Peyer's patch (tissue), 4 donors: ENCODE results near the gene HOTAIR. TPM values are rescaled to one million over a fixed set of nuclear protein-coding genes. Genes with fewer than 3 reads are reported as not detected.

Experiments
- DNase-seq, 3 donors: peaks; one replicate each; pipeline ENCODE4 v3.0.0-alpha.2; 2017 to 2019
- H3K27ac ChIP-seq, 4 donors: fragments of 200-600 bp; sonication (generic); one replicate each; pipeline ENCODE4 v1.5.1; 2016 to 2019
- H3K27me3 ChIP-seq, 2 donors: fragments of 200-600 bp; sonication (generic); one replicate each; pipeline ENCODE4 v1.5.1; 2019
- H3K36me3 ChIP-seq, 3 donors: fragments of 200-600 bp; sonication (generic); one replicate each; pipeline ENCODE4 v1.5.1; 2016 to 2019
- H3K4me1 ChIP-seq, 4 donors: fragments of 200-600 bp; sonication (generic); one replicate each; pipeline ENCODE4 v1.5.1; 2016 to 2019
- H3K4me3 ChIP-seq, 4 donors: fragments of 200-600 bp; sonication (generic); 1 replicate in 3 of 4; 2 replicates in 1 of 4; pipeline ENCODE4 v1.5.1; 2016 to 2019; ENCODE audit warnings: mild to moderate bottlenecking in 1 of 4
- H3K9me3 ChIP-seq, 4 donors: fragments of 200-600 bp; sonication (generic); one replicate each; pipeline ENCODE4 v1.5.1; 2016 to 2019; ENCODE audit warnings: mild to moderate bottlenecking in 1 of 4
- CTCF ChIP-seq, 6 experiments: fragments of 450-650 bp in 4 of 6; fragments of 200-600 bp in 2 of 6; sonication (generic) in 1 of 6; IDR thresholded peaks; one replicate each; pipeline ENCODE4 v1.5.1; 2017 to 2019; ENCODE audit warnings: antibody characterized with exemption in 6 of 6, mild to moderate bottlenecking in 3 of 6, moderate library complexity in 1 of 6
- POLR2A ChIP-seq, 2 donors: fragments of 450-650 bp; IDR thresholded peaks; one replicate each; pipeline ENCODE4 v1.5.1; 2017; ENCODE audit warnings: antibody characterized with exemption in 2 of 2, mild to moderate bottlenecking in 2 of 2, moderate library complexity in 2 of 2
- total RNA-seq, 4 donors: library from RNA; depleted of rRNA; stranded (reverse); fragments of >200 nt; gene quantifications; one replicate each; pipeline ENCODE4 v1.1.0, GENCODE V29; 2016

Gene HOTAIR
- total RNA-seq, 4 donors from 2014 or later, result 1.4 TPM; not detected in 3

- Histone ChIP-seq H3K9me3 (peaks cover 0 to 4% (median 0%) of the 10 kb centered on the region in 4 donors), H3K4me1 (peaks cover 0 to 15% (median 4%) of the 10 kb centered on the region in 4 donors), H3K36me3 (no peaks in the 10 kb centered on the region), H3K4me3 (no peak overlapping the region), H3K27ac (no peak overlapping the region), H3K27me3 (peaks cover 0 to 92% of the 10 kb centered on the region in 2 donors)
- no peak for TF ChIP-seq POLR2A (IDR thresholded peaks at IDR 0.05)
- no peak for TF ChIP-seq CTCF (IDR thresholded peaks at IDR 0.05)
- DNase-seq, result no peak
These were observed 9.3 kb downstream of the HOTAIR start for GRCh38 chr12:53965281-53966084.

- no peak for TF ChIP-seq CTCF (IDR thresholded peaks at IDR 0.05)
- no peak for TF ChIP-seq POLR2A (IDR thresholded peaks at IDR 0.05)
- Histone ChIP-seq H3K9me3 (peaks cover 0 to 4% (median 0%) of the 10 kb centered on the region in 4 donors), H3K4me1 (peaks cover 0 to 15% (median 4%) of the 10 kb centered on the region in 4 donors), H3K4me3 (no peak overlapping the region), H3K27ac (no peak overlapping the region), H3K27me3 (peaks cover 0 to 94% of the 10 kb centered on the region in 2 donors), H3K36me3 (no peaks in the 10 kb centered on the region)
- DNase-seq, result no peak
These were observed 10.4 kb downstream of the HOTAIR start for GRCh38 chr12:53964315-53964713.

- no peak overlapping the region for H3K27ac ChIP-seq
- peak overlapping the region in 1 of 4 donors; percentile 5 for H3K4me3 ChIP-seq
- DNase-seq, result peak in 1 of 3 donors; percentile 47
- TF ChIP-seq POLR2A (IDR thresholded peaks at IDR 0.05) (no peak), CTCF (IDR thresholded peaks at IDR 0.05) (no peak)
- H3K9me3 ChIP-seq, result peaks cover 0 to 4% (median 0%) of the 10 kb centered on the region in 4 donors
- H3K36me3 ChIP-seq, result no peaks in the 10 kb centered on the region
- peaks cover 0 to 15% (median 4%) of the 10 kb centered on the region in 4 donors for H3K4me1 ChIP-seq
- peaks cover 0 to 94% of the 10 kb centered on the region in 2 donors for H3K27me3 ChIP-seq
These were observed 11.1 kb downstream of the HOTAIR start for GRCh38 chr12:53963434-53964314.

- DNase-seq, result no peak
- Histone ChIP-seq H3K4me1 (peaks cover 0 to 15% (median 4%) of the 10 kb centered on the region in 4 donors), H3K27ac (no peak overlapping the region), H3K36me3 (no peaks in the 10 kb centered on the region), H3K9me3 (peaks cover 0 to 4% (median 0%) of the 10 kb centered on the region in 4 donors), H3K27me3 (peaks cover 0 to 94% of the 10 kb centered on the region in 2 donors), H3K4me3 (no peak overlapping the region)
- no peak for TF ChIP-seq POLR2A (IDR thresholded peaks at IDR 0.05)
- no peak for TF ChIP-seq CTCF (IDR thresholded peaks at IDR 0.05)
These were observed 11.7 kb downstream of the HOTAIR start for GRCh38 chr12:53963005-53963404.

GRCh38 chr12:53961025-53961761 lies 13.6 kb downstream of the HOTAIR start:
- Histone ChIP-seq H3K4me1 (peaks cover 0 to 11% (median 4%) of the 10 kb centered on the region in 4 donors), H3K4me3 (no peak overlapping the region), H3K27me3 (peaks cover 0 to 92% of the 10 kb centered on the region in 2 donors), H3K9me3 (peaks cover 0 to 4% (median 0%) of the 10 kb centered on the region in 4 donors), H3K27ac (no peak overlapping the region), H3K36me3 (no peaks in the 10 kb centered on the region)
- no peak for DNase-seq
- TF ChIP-seq CTCF (IDR thresholded peaks at IDR 0.05) (no peak), POLR2A (IDR thresholded peaks at IDR 0.05) (no peak)
